Endodermal cell (in vitro differentiated cells): ENCODE data around the gene LRMDA. TPM values are rescaled to one million over a fixed set of nuclear protein-coding genes. Genes with fewer than 3 reads are reported as not detected.

Experiments
- DNase-seq: peaks from one replicate; pipeline ENCODE4 v3.0.0-alpha.2; 2017
- H3K27ac ChIP-seq: 2 replicates; pipeline ENCODE4 v1.5.1; 2013; ENCODE audit warnings: mild to moderate bottlenecking, low read depth, low read length, moderate library complexity
- H3K27me3 ChIP-seq: 2 replicates; pipeline ENCODE4 v1.6.1; 2013; ENCODE audit warnings: mild to moderate bottlenecking, low read length, moderate library complexity; ENCODE audit not compliant: insufficient read depth, control insufficient read depth, poor library complexity, severe bottlenecking
- H3K36me3 ChIP-seq: 2 replicates; pipeline ENCODE4 v1.7.0; 2013; ENCODE audit warnings: mild to moderate bottlenecking, low read length, moderate library complexity; ENCODE audit not compliant: control insufficient read depth, insufficient read depth
- H3K4me1 ChIP-seq: one replicate; pipeline ENCODE4 v1.7.0; 2013; ENCODE audit warnings: low read length; ENCODE audit not compliant: control insufficient read depth, insufficient read depth
- H3K4me3 ChIP-seq: 2 replicates; pipeline ENCODE4 v1.5.1; 2013; ENCODE audit warnings: mild to moderate bottlenecking, low read length, moderate library complexity
- H3K9ac ChIP-seq: 2 replicates; pipeline ENCODE4 v1.6.1; 2013; ENCODE audit warnings: mild to moderate bottlenecking, low read length, moderate library complexity; ENCODE audit not compliant: poor library complexity, severe bottlenecking; ENCODE audit errors: extremely low read depth
- H3K9me3 ChIP-seq: 2 replicates; pipeline ENCODE4 v1.6.1; 2013; ENCODE audit warnings: mild to moderate bottlenecking, low read length, moderate library complexity; ENCODE audit not compliant: control insufficient read depth
- H3K27ac Mint-ChIP-seq: 2 replicates; pipeline ENCODE4 v1.8.0; 2020; ENCODE audit warnings: mixed read lengths
- H3K27me3 Mint-ChIP-seq: 2 replicates; pipeline ENCODE4 v1.8.0; 2021; ENCODE audit warnings: mild to moderate bottlenecking, mixed read lengths; ENCODE audit not compliant: insufficient read depth
- H3K36me3 Mint-ChIP-seq: 2 replicates; pipeline ENCODE4 v1.8.0; 2020; ENCODE audit warnings: low read depth, mixed read lengths
- H3K4me1 Mint-ChIP-seq: 2 replicates; pipeline ENCODE4 v1.8.0; 2020; ENCODE audit warnings: mixed read lengths
- H3K4me3 Mint-ChIP-seq: 2 replicates; pipeline ENCODE4 v1.8.0; 2020; ENCODE audit warnings: mild to moderate bottlenecking, moderate library complexity, mixed read lengths
- H3K9me3 Mint-ChIP-seq: 2 replicates; pipeline ENCODE4 v1.8.0; 2020; ENCODE audit warnings: mild to moderate bottlenecking, mixed read lengths
- CTCF ChIP-seq: fragments of 200-600 bp; sonication (generic); conservative IDR thresholded peaks from 2 replicates; pipeline ENCODE4 v1.5.0; 2021; ENCODE audit warnings: antibody characterized with exemption, mild to moderate bottlenecking
- WGBS, 2 experiments: methylation state at CpG; one replicate each; pipeline versions ENCODE4 v1.1.5 to v1.1.7; 2013; ENCODE audit warnings: missing lambda C conversion rate in 2 of 2, mixed read lengths in 1 of 2; ENCODE audit not compliant: insufficient coverage in 1 of 2, insufficient read length in 1 of 2; 5-methylcytosine and 5-hydroxymethylcytosine counted together
- total RNA-seq, 2 donors: library from RNA; stranded (reverse); fragmentation: NEBNext Ultra II Directional in 1 of 2; extraction: Animal tissue kit (Norgen Biotek cat#: 25700) in 1 of 2; gene quantifications; 2 replicates in 1 of 2; 3 replicates in 1 of 2; pipeline ENCODE4 v1.2.1, GENCODE V29; 2021

LRMDA gene
- total RNA-seq, 2 donors from 2014 or later: 1.7 to 5.1 TPM

DNA sequence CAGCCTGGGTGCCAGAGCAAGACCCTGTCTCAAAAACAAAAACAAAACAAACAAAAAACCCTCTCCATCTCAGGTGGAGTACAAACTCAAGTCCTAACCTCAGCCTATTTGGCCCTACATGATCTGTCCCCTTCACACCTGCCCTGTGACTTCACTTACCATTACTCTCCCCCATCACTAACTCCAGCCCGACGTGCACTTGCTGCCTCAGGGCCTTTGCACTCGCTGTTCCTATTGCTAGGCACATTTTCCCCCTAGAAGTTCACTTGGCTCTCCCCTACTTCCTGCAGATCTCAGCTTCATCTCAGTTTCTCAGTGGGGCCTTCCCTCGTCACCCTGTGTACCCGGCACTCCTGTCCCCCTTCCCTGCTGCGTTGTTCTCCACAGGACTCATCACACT is 8.5 kb upstream of the LRMDA start:
- peak; percentile 4 for DNase-seq
- Histone ChIP-seq H3K9me3 (no peaks in the 10 kb centered on the region), H3K9ac (no peak overlapping the region), H3K4me3 (no peak overlapping the region), H3K4me1 (no peaks in the 10 kb centered on the region), H3K27ac (no peak overlapping the region), H3K27me3 (peaks cover 54% of the 10 kb centered on the region), H3K36me3 (no peaks in the 10 kb centered on the region)
- Mint-ChIP-seq H3K4me1 (peaks cover 4% of the 10 kb centered on the region), H3K27ac (no peak overlapping the region), H3K36me3 (peaks cover 1% of the 10 kb centered on the region), H3K4me3 (no peak overlapping the region), H3K9me3 (peaks cover 3% of the 10 kb centered on the region), H3K27me3 (peaks cover 87% of the 10 kb centered on the region)
- 90 to 100% methylated on average over 6 of the region's 6 CpGs for WGBS, 2 experiments
- no peak for TF ChIP-seq CTCF

DNA sequence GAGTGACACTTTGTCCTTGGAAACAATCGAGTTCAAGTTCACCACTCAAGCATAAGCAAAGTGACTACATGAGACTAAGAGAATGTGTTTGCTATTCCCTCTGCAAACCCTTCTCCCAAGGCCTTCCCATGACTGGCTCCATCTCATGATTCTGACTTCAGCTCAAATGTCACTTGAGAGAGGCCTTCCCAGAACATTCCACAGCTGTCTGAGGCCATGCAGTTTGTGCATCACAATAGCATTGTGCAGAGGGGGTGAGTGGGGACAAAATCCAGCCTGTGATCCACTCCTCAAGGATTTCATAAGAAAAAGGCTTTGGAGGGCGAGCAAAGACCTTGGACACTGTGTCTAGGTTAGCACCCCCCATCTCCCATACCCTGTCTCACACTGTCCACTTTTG is 6.9 kb upstream of the LRMDA start:
- no peak for TF ChIP-seq CTCF
- Histone ChIP-seq H3K27ac (no peak overlapping the region), H3K4me3 (no peak overlapping the region), H3K4me1 (peaks cover 7% of the 10 kb centered on the region), H3K27me3 (peaks cover 37% of the 10 kb centered on the region), H3K9ac (no peak overlapping the region), H3K36me3 (no peaks in the 10 kb centered on the region), H3K9me3 (no peaks in the 10 kb centered on the region)
- Mint-ChIP-seq H3K4me3 (no peak overlapping the region), H3K9me3 (peaks cover 3% of the 10 kb centered on the region), H3K27ac (no peak overlapping the region), H3K36me3 (peaks cover 1% of the 10 kb centered on the region), H3K4me1 (peaks cover 14% of the 10 kb centered on the region), H3K27me3 (peaks cover 85% of the 10 kb centered on the region)
- 71 to 88% methylated on average over 1 to 2 of the region's 2 CpGs for WGBS, 2 experiments
- peak; percentile 28 for DNase-seq

GRCh38 chr10:75425291-75426079 is 5.9 kb upstream of the LRMDA start:
- peaks cover 7% of the 10 kb centered on the region for H3K4me1 ChIP-seq
- no peak overlapping the region for H3K4me3 Mint-ChIP-seq
- no peaks in the 10 kb centered on the region for H3K9me3 ChIP-seq
- no peak for TF ChIP-seq CTCF
- no peaks in the 10 kb centered on the region for H3K36me3 ChIP-seq
- peaks cover 3% of the 10 kb centered on the region for H3K9me3 Mint-ChIP-seq
- H3K36me3 Mint-ChIP-seq: peaks cover 1% of the 10 kb centered on the region
- 80 to 92% methylated on average over 1 to 6 of the region's 6 CpGs for WGBS, 2 experiments
- H3K27me3 Mint-ChIP-seq: peaks cover 84% of the 10 kb centered on the region
- peaks cover 22% of the 10 kb centered on the region for H3K4me1 Mint-ChIP-seq
- H3K27ac Mint-ChIP-seq: no peak overlapping the region
- H3K27ac ChIP-seq: no peak overlapping the region
- H3K27me3 ChIP-seq: peaks cover 29% of the 10 kb centered on the region
- DNase-seq: peak; percentile 15
- H3K9ac ChIP-seq: no peak overlapping the region
- H3K4me3 ChIP-seq: no peak overlapping the region
